GM19238 (cell line): Measurements from ENCODE around the gene MRPL21.
"Not testable (repeated sequence)": the region's sequence is repeated elsewhere in the genome, so short reads cannot be mapped to it uniquely, and the experiment has no call there.

ENCODE experiments used
- DNase-seq: peaks from one replicate; pipeline ENCODE4 v3.0.0; 2011; ENCODE audit warnings: low spot score; ENCODE audit not compliant: insufficient read length

The MRPL21 gene

DNA sequence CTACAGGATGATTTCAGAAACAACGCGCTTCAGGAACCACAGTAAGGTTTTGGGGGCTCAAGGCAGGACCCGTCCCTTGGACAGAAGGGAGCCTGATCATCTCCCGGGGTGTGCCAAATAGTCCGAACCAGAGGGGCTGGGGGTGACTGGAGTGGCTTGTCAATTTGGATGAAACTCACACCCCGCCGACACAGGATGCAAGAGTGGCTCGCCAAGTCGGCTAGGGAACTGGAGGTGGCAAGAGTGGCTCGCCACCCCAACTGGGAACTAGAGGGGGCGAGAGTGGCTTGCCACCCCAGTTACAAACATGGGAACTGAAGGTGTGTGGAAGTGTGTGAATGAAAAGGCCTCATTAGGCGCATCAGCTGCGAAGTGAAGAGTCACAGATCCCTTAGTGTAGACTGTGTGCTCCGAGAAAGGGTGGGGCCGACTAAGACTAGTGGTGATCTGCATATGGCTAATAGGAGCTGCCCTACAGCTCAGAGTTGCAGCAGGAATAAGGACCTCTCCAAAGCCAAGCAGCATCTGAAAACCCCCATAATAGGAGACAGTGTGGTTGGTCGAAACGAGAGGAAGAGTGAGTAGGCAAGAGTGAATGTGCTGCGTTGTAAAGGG is 35.3 kb downstream of the MRPL21 start:
- DNase-seq, result no peak

DNA sequence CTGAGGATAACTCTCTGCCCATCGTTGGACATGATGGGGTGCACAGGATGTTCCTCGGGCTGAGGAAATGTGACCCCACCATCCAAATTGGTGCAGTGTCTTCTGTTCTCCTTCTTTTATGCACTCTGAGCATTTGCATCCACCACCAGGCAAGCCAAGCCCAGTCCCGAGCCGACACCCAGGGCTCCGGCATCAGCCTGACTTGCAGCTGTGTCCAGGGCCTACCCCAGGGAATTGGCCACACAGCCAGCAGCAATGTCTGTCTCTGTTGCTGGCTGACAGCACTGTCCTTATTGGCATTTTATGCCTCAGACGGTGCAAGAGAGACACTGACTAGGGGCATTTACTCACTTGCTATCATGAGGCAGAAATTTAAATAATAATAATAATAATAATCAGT is 36.6 kb downstream of the MRPL21 start:
- DNase-seq, result no peak

DNA sequence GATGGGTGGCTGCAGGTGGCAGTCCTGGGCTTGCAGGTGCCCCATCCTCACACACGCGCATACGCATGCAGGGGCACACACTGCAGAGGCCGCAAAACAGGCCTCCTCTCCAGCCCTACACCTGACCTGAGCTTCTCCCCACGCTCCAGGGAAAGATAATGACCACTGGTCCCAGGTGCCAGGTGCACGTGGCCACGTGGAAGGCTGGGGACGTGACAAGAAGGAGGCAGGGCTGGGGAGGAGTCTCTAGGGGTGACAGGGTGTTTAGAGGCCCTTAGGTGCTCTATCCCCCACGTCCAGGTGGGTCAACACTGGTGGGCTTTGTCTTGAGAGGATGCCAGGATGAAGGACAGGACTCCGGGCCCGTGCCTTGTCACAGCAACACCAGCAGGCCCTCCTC is 38.4 kb downstream of the MRPL21 start:
- no peak for DNase-seq

DNA sequence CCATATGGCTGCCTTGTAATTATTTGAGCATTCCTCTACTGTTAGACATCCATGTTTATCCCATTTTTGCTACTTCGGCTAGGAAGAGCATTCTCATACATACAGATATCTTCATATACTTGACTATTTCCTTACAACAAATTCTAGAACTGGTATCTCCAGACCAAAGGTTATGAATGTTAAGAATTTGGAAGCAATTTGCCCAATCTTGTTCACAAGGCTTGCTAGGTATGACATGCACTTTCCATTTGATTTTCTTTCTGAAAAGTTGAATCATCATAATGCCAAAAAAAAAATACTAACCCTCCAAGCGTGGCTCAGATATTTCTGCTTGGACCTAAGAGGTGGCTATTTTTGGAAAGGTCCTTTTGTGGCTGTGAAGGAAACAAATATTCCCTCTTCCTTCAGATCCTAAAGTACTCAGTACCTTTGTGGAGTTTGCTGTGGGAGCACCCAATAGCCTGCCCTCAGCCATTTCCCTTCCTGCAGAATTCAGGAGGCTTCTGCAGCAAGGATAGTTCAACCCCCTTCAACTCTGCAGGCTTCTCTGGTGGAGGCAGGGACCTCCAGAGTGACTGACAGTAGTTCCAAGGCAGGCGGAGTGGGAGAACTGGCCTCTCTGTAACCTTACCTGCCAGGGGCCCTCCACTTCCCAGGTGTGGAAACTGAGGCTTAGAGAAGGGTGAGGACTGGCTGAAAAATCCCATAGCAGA is 39.9 kb downstream of the MRPL21 start:
- no peak for DNase-seq

DNA sequence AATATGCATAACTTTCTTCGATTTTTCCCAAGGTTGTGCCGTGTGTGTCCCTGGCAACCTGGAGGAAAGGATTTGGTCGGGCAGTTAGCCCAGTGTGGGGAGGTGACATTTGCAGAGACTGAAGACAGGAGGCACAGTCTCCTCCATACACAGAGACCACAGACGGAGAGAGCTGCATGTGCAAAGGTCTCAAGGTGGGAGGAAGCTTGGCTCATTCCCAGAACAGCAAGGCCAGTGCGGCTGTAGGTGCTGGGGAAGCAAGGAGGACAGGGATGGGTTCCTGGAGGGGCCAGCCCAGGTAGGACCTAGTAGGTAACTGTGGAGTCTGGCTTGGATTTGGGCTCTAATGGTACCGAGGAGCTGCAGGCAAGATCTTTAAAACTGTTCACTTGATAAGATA is 41.2 kb downstream of the MRPL21 start:
- no peak for DNase-seq

DNA sequence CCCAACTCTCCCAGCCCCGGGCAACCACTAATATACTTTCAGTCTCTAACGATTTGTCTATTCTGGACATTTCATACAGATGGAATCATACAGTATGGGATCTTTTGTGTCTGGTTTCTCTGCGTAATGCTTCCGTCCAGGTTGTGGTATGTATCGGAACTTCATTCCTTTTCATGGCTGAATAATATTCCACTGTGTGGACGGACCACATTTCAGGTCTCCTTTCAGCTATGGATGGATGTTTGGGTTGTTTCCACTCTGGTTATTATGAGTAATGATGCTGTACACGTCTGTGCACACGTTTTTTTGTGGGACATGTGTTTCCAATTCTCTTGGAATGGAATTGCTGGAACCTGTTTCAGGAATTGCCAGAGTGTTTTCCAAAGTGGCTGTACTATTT is 44.5 kb downstream of the MRPL21 start:
- no peak for DNase-seq

DNA sequence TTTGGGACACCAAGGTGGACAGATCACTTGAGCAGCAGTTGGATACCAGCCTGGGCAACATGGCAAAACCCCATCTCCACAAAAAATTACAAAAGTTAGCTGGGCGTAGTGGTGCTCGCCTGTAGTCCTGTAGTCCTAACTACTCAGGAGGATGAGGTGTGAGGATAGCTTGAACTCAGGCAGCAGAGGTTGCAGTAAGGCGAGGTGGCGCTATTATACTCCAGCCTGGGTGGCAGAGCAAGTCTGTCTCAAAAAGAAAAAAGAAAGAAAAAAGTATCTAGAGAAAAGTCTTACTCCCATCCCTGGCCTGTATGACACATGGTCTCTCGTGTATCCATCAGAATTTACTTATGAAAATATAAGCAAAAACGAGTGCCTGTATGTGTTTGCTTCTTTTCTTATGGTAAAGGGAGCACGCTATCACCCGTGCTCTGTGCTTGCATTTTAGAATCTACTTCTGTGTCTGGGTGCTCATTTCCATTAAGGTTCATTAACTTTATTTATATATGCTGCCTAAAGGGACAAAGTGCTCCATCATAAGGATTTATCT is 46.5 kb downstream of the MRPL21 start:
- DNase-seq, result no peak

DNA sequence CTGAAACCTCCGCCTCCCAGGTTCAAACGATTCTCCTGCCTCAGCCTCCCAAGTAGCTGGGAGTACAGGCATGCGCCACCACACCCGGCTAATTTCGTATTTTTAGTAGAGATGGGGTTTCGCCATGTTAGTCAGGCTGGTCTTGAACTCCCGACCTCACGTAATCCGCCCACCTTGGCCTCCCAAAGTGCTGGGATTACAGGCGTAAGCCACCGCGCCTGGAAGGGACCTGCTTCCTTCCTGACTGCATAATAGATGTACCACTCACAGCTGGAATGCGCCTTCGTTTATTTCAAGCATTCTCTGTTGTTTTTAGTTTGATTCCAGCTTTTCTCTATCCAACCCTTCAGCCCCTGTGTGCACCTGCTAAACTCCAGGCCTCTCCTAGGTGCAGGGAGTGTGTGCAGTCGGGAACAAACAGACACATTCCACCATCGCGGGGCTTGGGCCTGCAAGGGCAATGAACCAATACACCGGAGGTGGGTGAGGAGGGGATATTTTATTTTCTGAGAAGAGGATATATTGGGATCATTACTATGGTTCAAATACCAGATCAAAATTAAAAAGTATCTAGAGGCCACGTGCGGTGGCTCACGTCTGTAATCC is 47.1 kb downstream of the MRPL21 start:
- DNase-seq, result not testable (repeated sequence)

DNA sequence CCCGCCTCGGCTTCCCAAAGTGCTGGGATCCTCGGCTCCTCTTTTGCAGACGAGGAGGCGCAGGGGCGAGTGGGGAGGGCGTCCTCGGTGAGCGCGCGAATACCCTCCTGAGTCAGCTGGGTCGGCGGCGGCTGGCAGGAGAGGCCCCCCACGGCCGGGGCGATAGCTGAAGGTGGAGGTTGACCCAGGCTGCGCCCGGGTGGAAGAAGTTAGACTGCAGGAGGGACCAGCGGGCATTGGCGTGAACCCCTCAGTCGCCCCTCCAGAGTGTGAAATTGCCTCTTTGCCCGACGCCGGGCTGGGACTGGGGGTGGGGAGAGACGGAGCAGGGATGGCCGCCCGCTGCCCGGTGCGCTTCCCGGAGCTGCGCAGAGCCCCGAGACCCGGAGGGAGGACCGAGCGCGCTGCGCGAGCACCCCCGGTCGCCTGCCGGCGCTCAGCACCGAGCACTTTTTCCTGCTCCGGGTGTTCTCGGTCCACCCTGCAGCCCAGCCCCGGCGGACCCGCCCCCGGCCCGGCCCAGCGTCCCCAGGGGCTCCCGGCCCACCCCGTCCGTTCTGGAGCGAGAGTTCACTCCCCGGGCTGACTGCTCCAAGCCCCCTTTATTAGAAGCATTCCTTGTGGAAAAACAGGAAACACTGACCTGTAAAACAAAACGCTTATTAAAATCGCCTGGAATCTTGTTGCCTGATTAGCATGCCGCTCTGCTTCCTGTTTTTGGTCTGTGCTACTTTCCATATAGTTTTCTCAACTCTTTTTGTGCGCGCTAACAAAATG is 48.2 kb downstream of the MRPL21 start:
- no peak for DNase-seq

DNA sequence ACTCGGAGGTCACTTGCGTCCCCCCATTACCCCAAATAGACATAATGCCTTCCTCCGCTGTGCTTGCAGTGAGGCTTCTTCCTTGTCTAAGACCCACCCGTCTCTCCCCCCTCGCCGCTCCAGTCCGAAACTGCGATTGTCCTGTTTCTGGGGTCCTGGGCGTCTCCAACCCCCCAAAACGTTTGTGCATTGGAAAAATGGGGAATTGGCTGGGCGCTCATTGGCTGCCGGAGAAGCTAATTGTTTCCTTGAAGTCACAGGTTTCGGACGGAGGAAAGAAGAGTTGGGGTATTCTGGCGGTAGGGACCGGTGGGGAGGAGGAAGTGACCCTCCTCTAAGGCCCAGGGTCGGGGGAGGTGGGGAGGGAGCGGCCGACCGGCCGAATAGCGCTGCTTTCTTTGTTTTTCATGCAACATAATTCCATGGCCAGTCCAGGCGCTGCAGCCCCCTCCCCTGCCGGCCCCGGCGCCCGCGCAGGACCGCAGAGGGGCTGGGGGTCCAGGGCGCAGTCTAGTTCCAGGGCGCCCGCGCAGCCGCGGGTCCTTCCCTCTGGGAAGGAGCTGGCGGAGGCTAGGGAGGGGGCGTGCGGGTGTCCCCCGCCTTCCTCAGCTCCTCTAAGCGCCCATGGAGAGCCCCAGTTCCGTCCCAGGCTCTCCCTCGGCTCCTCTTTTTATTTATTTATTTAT is 49.2 kb downstream of the MRPL21 start:
- DNase-seq, result no peak

DNA sequence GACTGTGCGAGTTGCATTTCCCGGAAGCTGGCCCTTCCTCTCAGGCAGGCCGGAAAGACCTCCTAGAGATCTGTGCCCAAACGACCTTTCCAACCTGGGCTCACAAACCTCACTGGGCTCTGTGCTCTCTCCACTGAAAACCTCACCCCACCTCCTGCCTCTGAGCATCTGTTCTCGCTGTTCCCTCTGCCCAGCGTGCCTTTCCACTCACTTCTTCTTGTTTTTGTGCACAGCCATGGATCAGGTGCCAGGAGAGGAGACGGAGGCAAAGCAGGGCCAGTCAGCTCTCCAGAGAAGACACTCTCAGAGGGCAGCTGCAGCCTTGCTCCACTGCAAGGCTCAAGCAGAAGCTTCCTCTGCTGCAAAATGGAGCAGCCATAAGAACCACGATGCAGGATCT is 51.0 kb downstream of the MRPL21 start:
- no peak for DNase-seq

DNA sequence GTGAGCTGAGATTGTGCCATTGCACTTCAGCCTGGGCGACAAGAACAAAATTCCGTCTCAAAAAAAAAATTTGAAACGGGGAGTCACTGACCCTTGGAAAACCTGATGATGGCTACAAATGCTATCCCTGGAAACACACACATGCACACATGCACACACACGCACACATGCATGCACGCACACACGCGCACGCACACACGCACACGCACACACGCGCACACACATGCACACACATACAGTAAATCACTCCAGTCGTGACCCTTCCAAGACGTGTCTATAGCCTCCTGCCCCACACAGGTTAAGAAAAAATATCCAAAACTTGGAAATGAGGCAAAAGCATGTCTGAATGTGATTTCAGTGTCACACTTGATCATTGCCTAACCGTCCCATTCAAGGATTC is 55.2 kb downstream of the MRPL21 start:
- DNase-seq, result no peak

DNA sequence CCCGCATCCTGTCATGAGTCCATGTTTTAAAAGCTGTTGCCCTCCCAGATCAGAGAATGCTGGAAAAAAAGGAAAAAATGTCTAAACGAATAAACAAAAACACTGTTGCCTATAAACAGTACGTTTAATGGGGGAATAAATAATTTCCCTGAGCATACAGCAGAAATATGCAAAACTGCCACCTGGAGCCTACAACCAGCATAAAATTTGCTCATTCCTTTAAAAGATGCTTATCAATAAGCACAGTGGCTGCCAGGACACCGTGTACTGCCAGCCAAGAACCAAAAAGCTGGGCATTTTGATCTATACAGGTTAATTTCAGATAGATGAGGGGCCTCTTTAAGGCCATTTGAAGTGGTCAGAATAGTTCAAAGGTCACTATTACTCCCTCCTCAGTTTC is 56.2 kb downstream of the MRPL21 start:
- no peak for DNase-seq

DNA sequence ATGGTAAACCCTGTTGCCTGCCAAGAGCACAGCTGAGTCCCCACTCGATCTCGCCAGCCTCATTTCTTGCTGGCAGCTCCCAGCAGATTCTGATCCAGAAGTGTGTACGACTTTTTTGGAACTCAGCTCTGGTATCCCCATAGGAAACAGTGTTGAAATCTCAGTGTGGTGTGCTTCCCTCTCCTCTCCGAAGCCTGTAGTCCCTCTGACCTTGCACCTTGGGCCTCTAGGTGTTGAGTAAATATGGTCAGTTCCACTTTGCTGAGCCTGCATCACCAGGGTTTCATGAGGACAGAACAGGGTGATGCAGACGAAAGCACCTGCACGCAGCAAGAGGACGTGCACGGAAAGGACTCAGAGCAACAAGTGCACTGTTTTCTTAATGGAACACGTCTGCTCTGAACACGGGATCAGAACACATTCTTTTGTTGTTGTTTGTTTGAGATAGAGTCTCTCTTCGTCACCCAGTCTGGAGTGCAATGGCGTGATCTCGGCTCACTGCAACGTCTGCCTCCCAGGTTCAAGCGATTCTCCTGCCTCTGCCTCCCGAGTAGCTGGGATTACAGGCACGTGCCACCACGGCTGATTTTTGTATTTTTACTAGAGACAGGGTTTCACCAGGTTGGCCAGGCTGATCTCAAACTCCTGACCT is 58.2 kb downstream of the MRPL21 start:
- no peak for DNase-seq

DNA sequence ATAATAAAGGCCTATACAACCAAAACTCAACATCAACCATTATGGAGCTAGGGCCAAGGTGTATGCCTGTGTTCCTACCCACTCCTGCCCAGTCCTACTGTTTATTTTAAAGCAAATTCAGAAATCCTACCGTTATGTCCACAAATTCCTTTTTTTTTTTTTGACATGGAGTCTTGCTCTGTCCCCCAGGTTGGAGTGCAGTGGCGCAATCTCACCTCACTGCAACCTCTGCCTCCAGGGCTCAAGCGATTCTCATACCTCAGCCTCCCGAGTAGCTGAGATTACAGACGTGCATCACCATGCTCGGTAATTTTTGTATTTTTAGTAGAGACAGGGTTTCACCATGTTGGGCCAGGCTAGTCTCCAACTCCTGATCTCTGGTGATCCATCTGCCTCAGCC is 58.8 kb downstream of the MRPL21 start:
- DNase-seq, result no peak

DNA sequence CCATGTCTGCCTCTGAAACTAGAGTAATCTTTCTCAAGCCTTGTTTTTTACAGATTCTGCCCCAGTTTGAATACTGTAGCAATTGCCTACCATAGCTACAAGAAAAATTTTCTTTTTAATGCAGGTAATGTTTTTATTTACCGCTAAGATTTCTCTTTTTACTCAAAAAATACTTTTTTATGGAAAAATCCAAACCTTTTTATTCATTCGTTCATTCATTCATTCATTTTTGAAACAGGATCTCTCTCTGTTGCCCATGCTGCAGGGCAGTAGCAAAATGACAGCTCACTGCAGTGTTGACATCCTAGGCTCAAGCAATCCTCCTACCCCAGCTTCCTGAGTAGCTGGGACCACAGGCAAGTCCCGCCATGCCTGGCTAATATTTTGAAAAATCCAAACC is 59.3 kb downstream of the MRPL21 start:
- no peak for DNase-seq

DNA sequence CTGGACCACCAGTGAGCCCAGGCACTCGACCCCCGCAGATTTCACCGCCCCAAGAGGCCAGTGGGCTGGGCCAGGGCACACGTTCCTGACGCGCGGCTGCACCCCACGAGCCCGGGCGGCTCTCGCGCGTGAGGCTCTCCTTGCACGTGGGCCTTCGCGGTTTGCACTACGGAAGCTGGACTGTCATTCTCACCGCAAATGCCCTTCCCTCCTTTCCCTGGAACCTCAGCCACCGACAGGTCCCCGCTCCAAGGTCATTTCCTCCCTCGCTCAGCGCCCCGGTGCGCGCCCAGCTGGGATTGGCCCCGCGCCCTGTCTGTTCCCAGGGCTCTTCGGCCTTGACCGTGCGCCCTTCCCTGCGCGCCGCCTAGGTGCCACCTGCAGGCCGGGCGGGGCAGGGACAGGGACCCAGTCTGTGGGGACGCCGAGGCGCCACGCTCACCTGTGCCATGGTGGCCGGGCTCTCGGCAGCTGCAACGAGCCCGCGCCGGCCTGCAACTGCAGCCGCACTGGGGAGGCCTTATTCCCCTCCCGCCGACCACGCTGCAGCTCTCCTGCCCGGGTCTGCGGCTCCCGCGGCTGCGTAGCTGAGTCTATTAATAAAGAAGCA is 59.8 kb downstream of the MRPL21 start:
- DNase-seq, result peak; percentile 76

DNA sequence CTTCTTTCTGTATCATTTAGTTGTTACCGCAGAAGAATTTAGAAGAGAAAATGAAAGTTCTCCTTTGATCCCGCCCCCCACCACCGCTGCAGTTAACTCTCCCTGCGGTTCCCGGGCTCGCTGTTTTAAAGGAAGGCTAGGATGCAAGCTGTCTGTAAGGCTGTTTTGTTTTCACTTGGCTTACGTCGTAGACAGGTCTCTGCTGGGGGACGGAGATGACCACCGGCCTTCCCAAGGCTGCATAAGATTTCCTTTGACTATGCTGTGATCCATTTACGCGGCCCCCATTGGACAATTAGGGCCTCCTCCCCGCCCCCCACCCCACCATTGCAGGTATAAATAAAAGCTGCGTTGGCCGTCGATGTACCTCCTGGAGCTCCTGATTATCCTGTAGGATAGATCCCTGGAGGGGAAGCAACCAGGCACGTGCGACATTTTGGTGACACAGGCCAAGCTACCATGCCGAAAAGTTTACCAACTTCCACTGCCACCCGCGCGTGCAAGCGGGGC is 60.5 kb downstream of the MRPL21 start:
- no peak for DNase-seq

DNA sequence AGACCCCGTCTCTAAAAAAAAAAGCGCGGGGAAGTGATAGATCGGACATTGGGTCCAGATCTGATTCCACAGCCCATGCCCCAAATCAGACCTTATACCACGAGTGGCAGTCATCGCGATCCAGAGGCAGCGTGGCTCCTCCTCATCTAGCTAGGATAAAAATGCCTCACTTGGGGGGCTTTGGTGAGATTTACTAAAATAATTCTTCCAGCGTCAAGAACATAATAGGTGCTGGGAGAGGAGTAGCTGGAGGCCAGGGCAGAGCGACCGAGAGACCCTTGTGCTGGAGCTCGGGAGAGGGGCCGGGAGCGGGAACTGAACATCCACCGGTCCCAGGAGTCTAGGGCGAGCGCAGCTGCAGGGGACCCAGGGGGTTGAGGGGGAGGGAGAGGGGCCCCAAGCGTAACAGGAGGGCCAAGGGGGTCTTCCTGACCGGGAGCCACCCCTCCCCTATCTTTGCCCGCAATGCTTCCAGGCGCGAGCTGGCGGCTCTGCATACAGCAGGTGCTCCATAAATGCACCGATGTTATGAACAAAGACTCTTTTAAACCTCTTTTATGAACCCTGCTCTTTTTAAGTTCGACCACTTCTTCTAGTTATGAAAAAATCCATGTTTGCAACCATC is 61.1 kb downstream of the MRPL21 start:
- DNase-seq, result no peak
